WTC11 (cell line): ENCODE measurements around the gene PGRMC2.

ENCODE experiments used
- CREB1 ChIP-seq: sonication (generic); formaldehyde crosslinking; IDR thresholded peaks from 2 replicates; pipeline ENCODE4 v1.8.0; 2023; ENCODE audit warnings: mild to moderate bottlenecking, missing genetic modification reagents
- ESRRA ChIP-seq: sonication (generic); formaldehyde crosslinking; IDR thresholded peaks from 2 replicates; pipeline ENCODE4 v1.8.1; 2022; ENCODE audit warnings: mild to moderate bottlenecking, missing genetic modification reagents, borderline replicate concordance
- NR3C1 ChIP-seq: sonication (generic); formaldehyde crosslinking; conservative IDR thresholded peaks from 2 replicates; pipeline ENCODE4 v1.8.1; 2023; ENCODE audit warnings: low read depth, mild to moderate bottlenecking, missing genetic modification reagents
- TF ChIP-seq, protein P1 (sequence below): sonication (generic); formaldehyde crosslinking; IDR thresholded peaks from 2 replicates; pipeline ENCODE4 v1.8.0; 2023; ENCODE audit warnings: missing genetic modification reagents, mild to moderate bottlenecking, borderline replicate concordance
- TF ChIP-seq, protein P2 (sequence below): fragments of 200-600 bp; IDR thresholded peaks from 2 replicates; pipeline ENCODE4 v1.8.0; 2022; ENCODE audit warnings: antibody characterized with exemption

DNA sequence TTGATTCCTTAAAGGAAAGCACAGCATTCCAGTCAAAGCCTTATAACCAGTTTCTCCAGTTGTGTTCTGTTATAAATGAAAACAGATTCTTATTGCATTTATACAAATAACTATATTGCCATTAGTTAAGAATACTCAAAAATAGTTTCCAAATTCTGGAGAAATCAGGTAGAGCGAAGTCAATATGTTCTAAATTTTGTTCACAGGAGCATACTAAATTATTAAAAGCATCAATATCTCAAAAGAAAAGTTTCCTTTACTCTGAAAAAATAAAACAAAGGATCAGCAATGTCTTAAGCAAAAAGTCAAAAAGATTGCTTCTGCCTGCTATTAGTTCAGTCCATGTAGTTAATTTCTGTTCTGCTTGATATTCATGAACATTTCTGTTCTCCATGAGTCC, 39.7 kb downstream of the PGRMC2 start:
- TF ChIP-seq, protein P1, sequence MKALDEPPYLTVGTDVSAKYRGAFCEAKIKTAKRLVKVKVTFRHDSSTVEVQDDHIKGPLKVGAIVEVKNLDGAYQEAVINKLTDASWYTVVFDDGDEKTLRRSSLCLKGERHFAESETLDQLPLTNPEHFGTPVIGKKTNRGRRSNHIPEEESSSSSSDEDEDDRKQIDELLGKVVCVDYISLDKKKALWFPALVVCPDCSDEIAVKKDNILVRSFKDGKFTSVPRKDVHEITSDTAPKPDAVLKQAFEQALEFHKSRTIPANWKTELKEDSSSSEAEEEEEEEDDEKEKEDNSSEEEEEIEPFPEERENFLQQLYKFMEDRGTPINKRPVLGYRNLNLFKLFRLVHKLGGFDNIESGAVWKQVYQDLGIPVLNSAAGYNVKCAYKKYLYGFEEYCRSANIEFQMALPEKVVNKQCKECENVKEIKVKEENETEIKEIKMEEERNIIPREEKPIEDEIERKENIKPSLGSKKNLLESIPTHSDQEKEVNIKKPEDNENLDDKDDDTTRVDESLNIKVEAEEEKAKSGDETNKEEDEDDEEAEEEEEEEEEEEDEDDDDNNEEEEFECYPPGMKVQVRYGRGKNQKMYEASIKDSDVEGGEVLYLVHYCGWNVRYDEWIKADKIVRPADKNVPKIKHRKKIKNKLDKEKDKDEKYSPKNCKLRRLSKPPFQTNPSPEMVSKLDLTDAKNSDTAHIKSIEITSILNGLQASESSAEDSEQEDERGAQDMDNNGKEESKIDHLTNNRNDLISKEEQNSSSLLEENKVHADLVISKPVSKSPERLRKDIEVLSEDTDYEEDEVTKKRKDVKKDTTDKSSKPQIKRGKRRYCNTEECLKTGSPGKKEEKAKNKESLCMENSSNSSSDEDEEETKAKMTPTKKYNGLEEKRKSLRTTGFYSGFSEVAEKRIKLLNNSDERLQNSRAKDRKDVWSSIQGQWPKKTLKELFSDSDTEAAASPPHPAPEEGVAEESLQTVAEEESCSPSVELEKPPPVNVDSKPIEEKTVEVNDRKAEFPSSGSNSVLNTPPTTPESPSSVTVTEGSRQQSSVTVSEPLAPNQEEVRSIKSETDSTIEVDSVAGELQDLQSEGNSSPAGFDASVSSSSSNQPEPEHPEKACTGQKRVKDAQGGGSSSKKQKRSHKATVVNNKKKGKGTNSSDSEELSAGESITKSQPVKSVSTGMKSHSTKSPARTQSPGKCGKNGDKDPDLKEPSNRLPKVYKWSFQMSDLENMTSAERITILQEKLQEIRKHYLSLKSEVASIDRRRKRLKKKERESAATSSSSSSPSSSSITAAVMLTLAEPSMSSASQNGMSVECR (CRISPR knock-in tag) = no peak
- TF ChIP-seq, protein P2, sequence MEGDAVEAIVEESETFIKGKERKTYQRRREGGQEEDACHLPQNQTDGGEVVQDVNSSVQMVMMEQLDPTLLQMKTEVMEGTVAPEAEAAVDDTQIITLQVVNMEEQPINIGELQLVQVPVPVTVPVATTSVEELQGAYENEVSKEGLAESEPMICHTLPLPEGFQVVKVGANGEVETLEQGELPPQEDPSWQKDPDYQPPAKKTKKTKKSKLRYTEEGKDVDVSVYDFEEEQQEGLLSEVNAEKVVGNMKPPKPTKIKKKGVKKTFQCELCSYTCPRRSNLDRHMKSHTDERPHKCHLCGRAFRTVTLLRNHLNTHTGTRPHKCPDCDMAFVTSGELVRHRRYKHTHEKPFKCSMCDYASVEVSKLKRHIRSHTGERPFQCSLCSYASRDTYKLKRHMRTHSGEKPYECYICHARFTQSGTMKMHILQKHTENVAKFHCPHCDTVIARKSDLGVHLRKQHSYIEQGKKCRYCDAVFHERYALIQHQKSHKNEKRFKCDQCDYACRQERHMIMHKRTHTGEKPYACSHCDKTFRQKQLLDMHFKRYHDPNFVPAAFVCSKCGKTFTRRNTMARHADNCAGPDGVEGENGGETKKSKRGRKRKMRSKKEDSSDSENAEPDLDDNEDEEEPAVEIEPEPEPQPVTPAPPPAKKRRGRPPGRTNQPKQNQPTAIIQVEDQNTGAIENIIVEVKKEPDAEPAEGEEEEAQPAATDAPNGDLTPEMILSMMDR = no peak
- TF ChIP-seq CREB1 (CRISPR knock-in tag) (no peak), ESRRA (CRISPR knock-in tag) (no peak), NR3C1 (CRISPR knock-in tag) (no peak)
